Lung microvascular endothelial cell (primary cell): ENCODE results near the gene DYNLT3. TPM values are rescaled to one million over a fixed set of nuclear protein-coding genes. Genes with fewer than 3 reads are reported as not detected.

Experiments
- total RNA-seq: library from RNA; depleted of rRNA; stranded (reverse); fragments of >200 nt; gene quantifications from 2 replicates; pipeline ENCODE4 v1.2.1, GENCODE V29; 2014

Gene DYNLT3
- total RNA-seq, 1 donor from 2014 or later: 30.6 TPM

Other genes with a start within 250 kb of the DYNLT3 start
- not detected in 2 replicates for gene XK, start 161.8 kb downstream of the DYNLT3 start, total RNA-seq
- not detected in 2 replicates for gene CYBB, start 67.5 kb downstream of the DYNLT3 start, total RNA-seq
- under 0.01 TPM in 1 of 2 replicates, not detected in the other for gene SYTL5, start 159.0 kb upstream of the DYNLT3 start, total RNA-seq